Stomach (tissue), 9 donors: ENCODE measurements around the gene IFI27L1. TPM values are rescaled to one million over a fixed set of nuclear protein-coding genes. Genes with fewer than 3 reads are reported as not detected.

Experiments
- DNase-seq, 2 donors: peaks; one replicate each; pipeline versions ENCODE4 v3.0.0 to v3.0.0-alpha.2; 2013 to 2019
- H3K27ac ChIP-seq, 5 donors: fragments of 200-600 bp in 4 of 5; sonication (generic) in 4 of 5; one replicate each; pipeline ENCODE4 v1.5.1; 2013 to 2019; ENCODE audit warnings: mild to moderate bottlenecking in 1 of 5, moderate library complexity in 1 of 5
- H3K27me3 ChIP-seq, 3 donors: fragments of 200-600 bp; sonication (generic); one replicate each; pipeline ENCODE4 v1.5.1; 2017 to 2019; ENCODE audit warnings: mixed run types in 1 of 3
- H3K36me3 ChIP-seq, 4 donors: fragments of 200-600 bp; sonication (generic); 1 replicate in 3 of 4; 2 replicates in 1 of 4; pipeline ENCODE4 v1.5.1; 2016 to 2019
- H3K4me1 ChIP-seq, 4 donors: fragments of 200-600 bp; sonication (generic); one replicate each; pipeline ENCODE4 v1.5.1; 2016 to 2019
- H3K4me3 ChIP-seq, 4 donors: fragments of 200-600 bp; sonication (generic) in 3 of 4; one replicate each; pipeline ENCODE4 v1.5.1; 2016 to 2019; ENCODE audit warnings: mild to moderate bottlenecking in 1 of 4
- H3K9me3 ChIP-seq, 4 donors: fragments of 200-600 bp; sonication (generic); one replicate each; pipeline ENCODE4 v1.5.1; 2016 to 2019
- EP300 ChIP-seq: sonication (generic); formaldehyde crosslinking; IDR thresholded peaks from one replicate; pipeline ENCODE4 v1.6.1; 2017; ENCODE audit warnings: antibody characterized with exemption
- POLR2A ChIP-seq, 4 donors: fragments of 450-650 bp; IDR thresholded peaks; one replicate each; pipeline ENCODE4 v1.6.1; 2016; ENCODE audit warnings: antibody characterized with exemption in 4 of 4, control low read depth in 2 of 4, mild to moderate bottlenecking in 1 of 4, moderate library complexity in 1 of 4
- POLR2AphosphoS5 ChIP-seq, 3 donors: sonication (generic); formaldehyde crosslinking; IDR thresholded peaks; one replicate each; pipeline ENCODE4 v1.6.1; 2016; ENCODE audit warnings: antibody characterized with exemption in 3 of 3
- WGBS, 5 donors: extraction: QIAGEN DNeasy Blood & Tissue Kit in 3 of 5; methylation state at CpG; one replicate each; pipeline versions ENCODE4 v1.1.5 to v1.1.7; 2013 to 2018; 5-methylcytosine and 5-hydroxymethylcytosine counted together
- intact Hi-C: fragments of 100-400 bp; cut with DNase I; formaldehyde crosslinking; loops from one replicate; pipeline ENCODE4 v1.15.1; 2023; ENCODE audit warnings: low total_unique reads
- polyA plus RNA-seq, 3 donors: library from polyadenylated mRNA; stranded (reverse); fragments of 200-250 nt; gene quantifications; one replicate each; pipeline ENCODE4 v1.2.3, GENCODE V29; 2013
- total RNA-seq, 5 donors: library from RNA; depleted of rRNA; stranded (reverse); fragments of >200 nt; gene quantifications; one replicate each; pipeline versions ENCODE4 v1.1.0 to v1.2.3, GENCODE V29; 2014 to 2016
- TF ChIP-seq, protein P1 (sequence below), 7 experiments: fragments of 450-650 bp in 4 of 7; fragments of 200-600 bp in 3 of 7; sonication (generic) in 3 of 7; IDR thresholded peaks; one replicate each; pipeline ENCODE4 v1.5.1; 2016 to 2019; ENCODE audit warnings: antibody characterized with exemption in 7 of 7, control low read depth in 2 of 7, mild to moderate bottlenecking in 1 of 7
- donor health status: healthy with polysubstance abuse.
- donor health status: Bipolar disorder and iron deficiency.
- donor health status: healthy.

IFI27L1 gene
- total and polyA plus RNA-seq, 8 donors = 1.6 to 33.7 (median 15.1) TPM; not detected in 1

DNA sequence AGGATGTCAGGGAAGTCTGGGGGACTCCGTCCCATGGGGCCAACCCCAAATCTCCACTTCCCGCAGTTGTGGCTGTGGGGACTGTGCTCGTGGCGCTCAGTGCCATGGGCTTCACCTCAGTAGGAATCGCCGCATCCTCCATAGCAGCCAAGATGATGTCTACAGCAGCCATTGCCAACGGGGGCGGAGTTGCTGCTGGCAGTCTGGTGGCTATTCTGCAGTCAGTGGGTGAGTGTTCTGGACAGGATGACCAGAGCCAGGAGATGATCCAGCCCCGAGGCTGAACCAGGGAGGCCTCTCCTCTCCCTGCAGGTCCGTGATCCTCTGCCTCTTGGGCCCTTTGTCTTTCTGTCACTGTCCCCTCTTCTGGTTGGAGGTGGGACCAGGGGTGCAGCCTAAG lies 20.6 kb downstream of the IFI27L1 start:
- 92 to 98% (median 95%) methylated on average over 7 to 10 of the region's 10 CpGs for WGBS, 5 donors
- intact Hi-C loops = no loop called here
- Histone ChIP-seq H3K27me3 (no peaks in the 10 kb centered on the region), H3K4me1 (peaks cover 0 to 10% (median 3%) of the 10 kb centered on the region in 4 donors), H3K36me3 (peaks cover 0 to 16% (median 13%) of the 10 kb centered on the region in 4 donors), H3K27ac (no peak overlapping the region), H3K4me3 (no peak overlapping the region), H3K9me3 (no peaks in the 10 kb centered on the region)
- TF ChIP-seq EP300 = no peak
- no peak for TF ChIP-seq POLR2A (IDR thresholded peaks at IDR 0.05)
- no peak for TF ChIP-seq POLR2AphosphoS5 (IDR thresholded peaks at IDR 0.05)
- TF ChIP-seq, protein P1, sequence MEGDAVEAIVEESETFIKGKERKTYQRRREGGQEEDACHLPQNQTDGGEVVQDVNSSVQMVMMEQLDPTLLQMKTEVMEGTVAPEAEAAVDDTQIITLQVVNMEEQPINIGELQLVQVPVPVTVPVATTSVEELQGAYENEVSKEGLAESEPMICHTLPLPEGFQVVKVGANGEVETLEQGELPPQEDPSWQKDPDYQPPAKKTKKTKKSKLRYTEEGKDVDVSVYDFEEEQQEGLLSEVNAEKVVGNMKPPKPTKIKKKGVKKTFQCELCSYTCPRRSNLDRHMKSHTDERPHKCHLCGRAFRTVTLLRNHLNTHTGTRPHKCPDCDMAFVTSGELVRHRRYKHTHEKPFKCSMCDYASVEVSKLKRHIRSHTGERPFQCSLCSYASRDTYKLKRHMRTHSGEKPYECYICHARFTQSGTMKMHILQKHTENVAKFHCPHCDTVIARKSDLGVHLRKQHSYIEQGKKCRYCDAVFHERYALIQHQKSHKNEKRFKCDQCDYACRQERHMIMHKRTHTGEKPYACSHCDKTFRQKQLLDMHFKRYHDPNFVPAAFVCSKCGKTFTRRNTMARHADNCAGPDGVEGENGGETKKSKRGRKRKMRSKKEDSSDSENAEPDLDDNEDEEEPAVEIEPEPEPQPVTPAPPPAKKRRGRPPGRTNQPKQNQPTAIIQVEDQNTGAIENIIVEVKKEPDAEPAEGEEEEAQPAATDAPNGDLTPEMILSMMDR (IDR thresholded peaks at IDR 0.05) = no peak
- DNase-seq = no peak

DNA sequence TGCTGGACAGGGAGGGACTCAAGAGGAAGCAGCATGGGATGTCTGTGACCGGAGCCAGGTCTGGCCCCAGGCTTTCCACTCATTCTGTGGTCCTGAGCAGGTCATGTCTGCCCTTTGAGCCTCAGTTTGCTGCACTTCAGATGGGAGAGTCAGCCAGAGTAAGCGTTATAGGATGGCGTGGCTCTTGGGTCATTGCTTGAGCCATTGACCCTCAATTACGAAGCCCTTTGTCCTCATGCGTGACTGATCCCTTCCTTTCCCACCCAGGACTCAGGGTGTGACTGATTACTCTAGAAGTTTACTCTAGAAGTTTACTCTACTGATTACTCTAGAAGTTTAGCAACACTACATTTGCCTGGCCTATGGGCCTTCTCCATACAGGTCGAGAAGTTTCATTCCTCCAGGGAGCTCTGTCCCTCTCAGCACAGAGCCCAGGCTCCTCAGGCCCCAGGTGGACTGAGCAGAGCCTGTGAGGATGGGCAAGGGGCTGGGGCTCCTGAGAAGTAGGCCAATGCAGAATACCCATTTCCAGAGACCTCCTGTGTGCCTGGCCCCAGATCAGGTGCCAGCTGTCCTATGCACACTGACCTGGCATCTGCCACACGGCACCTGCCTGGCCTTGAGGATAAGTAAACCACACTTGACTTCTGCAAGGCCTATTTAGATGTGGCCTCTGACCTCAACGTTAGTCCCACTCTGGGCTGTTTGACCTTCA lies 21.8 kb downstream of the IFI27L1 start:
- TF ChIP-seq POLR2AphosphoS5 (IDR thresholded peaks at IDR 0.05) = no peak
- TF ChIP-seq EP300 = no peak
- no peak for TF ChIP-seq POLR2A (IDR thresholded peaks at IDR 0.05)
- TF ChIP-seq, protein P1 (IDR thresholded peaks at IDR 0.05) = no peak
- H3K27me3 ChIP-seq = no peaks in the 10 kb centered on the region
- no peak overlapping the region for H3K4me3 ChIP-seq
- WGBS, 5 donors = 43 to 68% (median 57%) methylated on average over 8 of the region's 8 CpGs
- intact Hi-C loops = no loop called here
- peak; percentile 47 to 69 for DNase-seq
- H3K9me3 ChIP-seq = no peaks in the 10 kb centered on the region
- peaks cover 0 to 8% (median 2%) of the 10 kb centered on the region in 4 donors for H3K36me3 ChIP-seq
- peaks cover 0 to 10% (median 3%) of the 10 kb centered on the region in 4 donors for H3K4me1 ChIP-seq
- H3K27ac ChIP-seq = peak overlapping the region in 3 of 5 donors; percentile 65 to 70 (median 70)

DNA sequence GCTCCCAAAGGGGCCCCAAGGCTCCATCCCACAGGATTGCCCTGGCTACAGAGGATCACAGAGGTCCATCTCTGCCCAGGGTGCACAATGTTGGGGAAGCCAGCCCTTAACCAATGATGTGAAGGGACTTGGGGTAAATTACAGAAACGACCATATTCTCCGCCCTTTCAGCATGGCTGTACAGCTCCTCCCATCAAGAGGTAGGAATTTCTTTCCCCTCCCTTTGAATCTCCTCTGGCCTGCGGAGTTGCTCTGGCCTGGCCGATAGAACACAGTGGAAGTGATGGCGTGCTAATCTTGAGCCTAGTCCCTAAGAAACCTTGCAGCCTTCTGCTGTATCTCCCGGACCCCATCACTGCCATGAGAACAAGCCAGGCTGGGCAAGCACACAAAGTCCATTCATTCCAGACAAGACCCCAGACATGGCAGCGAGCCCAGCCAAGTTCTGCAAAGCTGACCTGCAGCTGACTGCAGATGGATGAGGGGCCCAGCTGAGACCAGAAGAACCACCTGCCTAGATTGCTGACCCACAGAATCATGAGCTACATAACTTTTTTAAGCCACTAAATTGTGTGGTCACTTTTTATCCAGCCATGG lies 22.5 kb downstream of the IFI27L1 start:
- TF ChIP-seq, protein P1 (IDR thresholded peaks at IDR 0.05) = no peak
- TF ChIP-seq EP300 = no peak
- TF ChIP-seq POLR2A (IDR thresholded peaks at IDR 0.05) = no peak
- no peak for TF ChIP-seq POLR2AphosphoS5 (IDR thresholded peaks at IDR 0.05)
- 58 to 80% (median 69%) methylated on average over 7 of the region's 7 CpGs for WGBS, 5 donors

DNA sequence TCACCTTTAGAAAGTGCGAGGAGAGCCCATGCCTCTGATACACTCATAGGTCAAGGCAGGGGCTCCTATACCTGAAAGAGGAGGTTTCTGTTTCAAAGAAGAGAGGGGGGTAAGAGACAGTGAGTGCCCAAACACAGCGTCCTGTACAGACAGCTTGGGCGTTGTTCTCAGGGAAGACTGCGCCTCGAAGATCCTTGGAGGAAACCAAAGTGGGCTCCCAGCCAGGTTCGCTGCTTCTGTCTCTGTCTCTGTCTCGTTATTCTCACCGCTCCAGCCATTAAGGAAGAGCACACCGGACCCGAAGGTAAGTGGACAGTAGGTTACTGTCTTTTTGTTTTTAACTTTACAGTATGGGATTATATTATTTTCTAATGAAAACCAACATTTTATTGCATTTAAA lies 23.6 kb downstream of the IFI27L1 start:
- Histone ChIP-seq H3K9me3 (no peaks in the 10 kb centered on the region), H3K4me1 (peaks cover 0 to 15% (median 10%) of the 10 kb centered on the region in 4 donors), H3K27ac (no peak overlapping the region), H3K27me3 (no peaks in the 10 kb centered on the region), H3K36me3 (no peaks in the 10 kb centered on the region), H3K4me3 (no peak overlapping the region)
- WGBS, 5 donors = 84 to 90% (median 88%) methylated on average over 10 of the region's 10 CpGs
- TF ChIP-seq EP300 (no peak), POLR2AphosphoS5 (IDR thresholded peaks at IDR 0.05) (no peak), POLR2A (IDR thresholded peaks at IDR 0.05) (no peak)
- TF ChIP-seq, protein P1 (IDR thresholded peaks at IDR 0.05) = no peak
- no peak for DNase-seq
- intact Hi-C loops = no loop called here

More for the DNA sequence above, 22.5 kb downstream of the IFI27L1 start:
- DNase-seq = peak in 1 of 2 donors; percentile 50
- H3K4me1 ChIP-seq = peaks cover 0 to 10% (median 3%) of the 10 kb centered on the region in 4 donors
- no peaks in the 10 kb centered on the region for H3K9me3 ChIP-seq
- H3K4me3 ChIP-seq = no peak overlapping the region
- H3K27me3 ChIP-seq = no peaks in the 10 kb centered on the region
- intact Hi-C loops = no loop called here
- peak overlapping the region in 3 of 5 donors; percentile 65 to 70 (median 70) for H3K27ac ChIP-seq
- H3K36me3 ChIP-seq = peaks cover 0 to under 1% (median 0%) of the 10 kb centered on the region in 4 donors
